ENCODE data around the gene MYO6. TPM values are rescaled to one million over a fixed set of nuclear protein-coding genes. Genes with fewer than 3 reads are reported as not detected.

The MYO6 gene
- total and polyA plus RNA-seq, 2 of the 4 experiments (the other 2 are of a cell fraction), result 6.1 to 6.8 TPM

GRCh38 chr6:75907444-75907843 is 158.4 kb downstream of the MYO6 start:
- H3K18ac ChIP-seq (ENCODE audit: low read depth, low read length), result no peak overlapping the region
- DNase-seq (no peak), ATAC-seq (ENCODE audit: low read depth) (no peak)
- no peak overlapping the region for H3K27ac ChIP-seq (ENCODE audit: insufficient read depth, low read length)
- H2BK20ac ChIP-seq (ENCODE audit: low read depth, low read length), result no peak overlapping the region
- dilution Hi-C loops (cut with HindIII; ENCODE audit: low sequenced_read_pairs, unreplicated experiment) (no loop called here), in situ Hi-C loops (cut with MboI; ENCODE audit: low sequenced_read_pairs) (no loop called here), intact Hi-C loops (cut with micrococcal nuclease) (no loop called here)
- TF ChIP-seq ELK1 (IDR thresholded peaks at IDR 0.05; ENCODE audit: borderline replicate concordance, low read depth, low read length) (no peak), RAD21 (IDR thresholded peaks at IDR 0.05; ENCODE audit: low read length) (no peak)
- no peak overlapping the region for H4K8ac ChIP-seq (ENCODE audit: low read depth in 2 of 2, low read length in 2 of 2)
- H4K91ac ChIP-seq (ENCODE audit: insufficient read depth, low read depth, low read length), result no peak overlapping the region
- H3K56ac ChIP-seq (ENCODE audit: extremely low read depth, insufficient read depth, low read length), result no peak overlapping the region
- H3K23ac ChIP-seq (ENCODE audit: low read depth, low read length), result no peak overlapping the region
- no peaks in the 10 kb centered on the region for H3K27me3 ChIP-seq (ENCODE audit: control insufficient read depth, insufficient read depth, low read length)
- no peaks in the 10 kb centered on the region for H3K9me3 ChIP-seq (ENCODE audit: control insufficient read depth, insufficient read depth, low read length)
- H3K4me3 ChIP-seq (ENCODE audit: insufficient read depth, low read depth, low read length), result no peak overlapping the region
- H3K4me2 ChIP-seq (ENCODE audit: low read depth, low read length), result no peak overlapping the region
- H4K5ac ChIP-seq (ENCODE audit: low read depth, low read length), result no peak overlapping the region
- H2BK120ac ChIP-seq (ENCODE audit: low read depth, low read length), result no peak overlapping the region
- H2BK15ac ChIP-seq (ENCODE audit: low read depth, low read length), result no peak overlapping the region
- H3K9ac ChIP-seq (ENCODE audit: low read depth, low read length), result no peak overlapping the region
- no peak overlapping the region for H2AK9ac ChIP-seq (replicated peaks; ENCODE audit: low read depth, low read length, poor library complexity)
- H3K4ac ChIP-seq (ENCODE audit: low read depth, low read length), result no peak overlapping the region
- no peak overlapping the region for H2AFZ ChIP-seq (replicated peaks; ENCODE audit: low read length, poor library complexity)
- no peaks in the 10 kb centered on the region for H3K4me1 ChIP-seq (ENCODE audit: control insufficient read depth, insufficient read depth, low read length)
- no peak overlapping the region for H2AK5ac ChIP-seq (ENCODE audit: low read depth, low read length)
- no peaks in the 10 kb centered on the region for H3K36me3 ChIP-seq (ENCODE audit: control insufficient read depth, insufficient read depth, low read length)
- H3K9me1 ChIP-seq (ENCODE audit: insufficient read depth, low read length), result no peaks in the 10 kb centered on the region
- POLR2A ChIA-PET (ENCODE audit: unreplicated experiment), result no interaction called here
- no TSS peak for BruUV-seq (replicated peaks)
- H3K14ac ChIP-seq (replicated peaks; ENCODE audit: low read depth, low read length), result no peak overlapping the region
- H3K79me1 ChIP-seq (ENCODE audit: low read depth in 1 of 2, low read length in 2 of 2), result no peaks in the 10 kb centered on the region
- no peak overlapping the region for H2BK5ac ChIP-seq (ENCODE audit: low read depth, low read length, poor library complexity, severe bottlenecking)
- WGBS, 2 experiments (ENCODE audit: extremely low coverage in 2 of 2, insufficient read length in 1 of 2), result no CpG with 5 or more reads among the region's 2 CpGs
- CTCF ChIA-PET, result no interaction called here
- H4K20me1 ChIP-seq (ENCODE audit: insufficient read depth, low read length), result no peaks in the 10 kb centered on the region

Measured in IMR-90 (cell line).